GM12878 (cell line): Measurements from ENCODE around the gene HAUS1. TPM values are rescaled to one million over a fixed set of nuclear protein-coding genes. Genes with fewer than 3 reads are reported as not detected.

ENCODE experiments used
- ATAC-seq: fragments of 200-7000 bp; cut with Tn5 transposase; 3 replicates; pipeline ENCODE4 v1.9.1; 2020; ENCODE audit warnings: mild to moderate bottlenecking, moderate library complexity
- BruUV-seq: library from RNA; stranded (reverse); fragments of 400-500 nt; replicated peaks from 2 replicates; lab custom pipeline; 2021; lab: Mats Ljungman, UMichigan
- CTCF ChIA-PET: fragments of 300-600 bp; sonication (Branson Sonifier 250); formaldehyde crosslinking; extraction: SDS; loops from one replicate; lab custom pipeline; 2021; ENCODE audit warnings: inconsistent platforms; lab: Yijun Ruan, JAX
- POLR2A ChIA-PET: fragments of 350-600 bp; formaldehyde crosslinking; extraction: SDS; loops from one replicate; lab custom pipeline; 2021; ENCODE audit warnings: inconsistent platforms; lab: Charles Lee
- RAD21 ChIA-PET: fragments of 300-600 bp; sonication (Branson Sonifier 250); formaldehyde crosslinking; loops from one replicate; lab custom pipeline; 2023; ENCODE audit warnings: antibody characterized with exemption; ENCODE audit not compliant: unreplicated experiment; lab: Charles Lee
- SMC1A ChIA-PET: fragments of 300-600 bp; sonication (Branson Sonifier 250); formaldehyde crosslinking; loops from one replicate; lab custom pipeline; 2023; ENCODE audit not compliant: unreplicated experiment, uncharacterized antibody; lab: Charles Lee
- DNase-seq: peaks from one replicate; pipeline ENCODE4 v3.0.0-alpha.2; 2011; ENCODE audit warnings: low read depth, low spot score
- FAIRE-seq: peaks from 3 replicates; lab custom pipeline; 2011; peaks lifted over from hg19 to GRCh38; lab: Jason Lieb, UNC
- H2AFZ ChIP-seq: 2 replicates; pipeline ENCODE4 v1.6.0; 2011; ENCODE audit warnings: low read depth, low read length, control low read depth; ENCODE audit not compliant: control insufficient read depth
- H3K27ac ChIP-seq: 2 replicates; pipeline ENCODE4 v1.5.1; 2011; ENCODE audit warnings: control low read depth; ENCODE audit not compliant: control insufficient read depth, insufficient read depth
- H3K27me3 ChIP-seq, 2 experiments: replicated peaks in 1 of 2; 2 replicates each; pipeline versions ENCODE4 v1.6.0 to v1.6.1; 2011; ENCODE audit warnings: low read length in 1 of 2; ENCODE audit not compliant: control insufficient read depth in 2 of 2, insufficient read depth in 2 of 2
- H3K36me3 ChIP-seq, 2 experiments: 2 replicates each; pipeline ENCODE4 v1.5.1; 2011; ENCODE audit warnings: low read length in 1 of 2; ENCODE audit not compliant: control insufficient read depth in 2 of 2, insufficient read depth in 2 of 2
- H3K4me1 ChIP-seq: 2 replicates; pipeline ENCODE4 v1.6.1; 2011; ENCODE audit warnings: mild to moderate bottlenecking, low read length, moderate library complexity, mixed read lengths; ENCODE audit not compliant: control insufficient read depth, insufficient read depth
- H3K4me2 ChIP-seq: 2 replicates; pipeline ENCODE4 v1.6.0; 2011; ENCODE audit warnings: control low read depth; ENCODE audit not compliant: control insufficient read depth, insufficient read depth
- H3K4me3 ChIP-seq: fragments of 200-600 bp; sonication (generic); 2 replicates; pipeline ENCODE4 v1.5.1; 2016
- H3K79me2 ChIP-seq: 2 replicates; pipeline ENCODE4 v1.6.0; 2011; ENCODE audit warnings: low read length; ENCODE audit not compliant: control insufficient read depth, insufficient read depth
- H3K9ac ChIP-seq: 2 replicates; pipeline ENCODE4 v1.8.0; 2011; ENCODE audit warnings: low read length, control low read depth, mixed read lengths; ENCODE audit not compliant: control insufficient read depth, insufficient read depth
- H3K9me3 ChIP-seq: replicated peaks from 3 replicates; pipeline ENCODE4 v1.5.1; 2011; ENCODE audit warnings: mild to moderate bottlenecking, low read length; ENCODE audit not compliant: control insufficient read depth, insufficient read depth
- H4K20me1 ChIP-seq: 2 replicates; pipeline ENCODE4 v1.6.0; 2011; ENCODE audit not compliant: control insufficient read depth, insufficient read depth
- BCL11A ChIP-seq: IDR thresholded peaks from 2 replicates; pipeline ENCODE4 v1.6.1; 2011; ENCODE audit warnings: low read depth, low read length
- BCLAF1 ChIP-seq: fragments of 450-650 bp; IDR thresholded peaks from 2 replicates; pipeline ENCODE4 v1.6.1; 2017; ENCODE audit warnings: antibody characterized with exemption, mild to moderate bottlenecking, moderate library complexity
- EZH2 ChIP-seq: IDR thresholded peaks from 2 replicates; pipeline ENCODE4 v1.6.1; 2012; ENCODE audit warnings: low read depth, mild to moderate bottlenecking, control low read depth, inconsistent platforms, low read length, borderline replicate concordance; ENCODE audit not compliant: control insufficient read depth
- FOXK2 ChIP-seq: fragments of 450-650 bp; IDR thresholded peaks from 2 replicates; pipeline ENCODE4 v1.6.1; 2017; ENCODE audit warnings: mild to moderate bottlenecking, moderate library complexity
- KAT2A ChIP-seq: conservative IDR thresholded peaks from 2 replicates; pipeline ENCODE4 v1.6.1; 2011; ENCODE audit warnings: low read depth, low read length; ENCODE audit not compliant: control insufficient read depth
- KLF5 ChIP-seq: fragments of 450-650 bp; IDR thresholded peaks from 2 replicates; pipeline ENCODE4 v1.6.1; 2014; ENCODE audit warnings: mild to moderate bottlenecking; ENCODE audit not compliant: partially characterized antibody
- MTA3 ChIP-seq: IDR thresholded peaks from 2 replicates; pipeline ENCODE4 v1.6.1; 2012; ENCODE audit warnings: low read length, inconsistent platforms, borderline replicate concordance
- MYC ChIP-seq: IDR thresholded peaks from 2 replicates; pipeline ENCODE4 v1.6.1; 2011; ENCODE audit warnings: mild to moderate bottlenecking, low read length, moderate library complexity, inconsistent platforms; ENCODE audit not compliant: insufficient read depth, insufficient replicate concordance, insufficient read length, severe bottlenecking
- PAX8 ChIP-seq: fragments of 450-650 bp; IDR thresholded peaks from 2 replicates; pipeline ENCODE4 v1.6.1; 2017; ENCODE audit warnings: mild to moderate bottlenecking, moderate library complexity
- ZNF274 ChIP-seq: IDR thresholded peaks from one replicate; pipeline ENCODE4 v1.8.0; 2011; ENCODE audit not compliant: insufficient read length, insufficient read depth
- ZNF687 ChIP-seq: fragments of 450-650 bp; IDR thresholded peaks from 2 replicates; pipeline ENCODE4 v1.6.1; 2017; ENCODE audit warnings: mild to moderate bottlenecking, moderate library complexity
- ZZZ3 ChIP-seq: IDR thresholded peaks from 2 replicates; pipeline ENCODE4 v1.6.1; 2011; ENCODE audit warnings: low read depth; ENCODE audit not compliant: control insufficient read depth, insufficient read length
- WGBS: methylation state at CpG from one replicate; pipeline ENCODE4 v1.1.6; 2016; ENCODE audit warnings: low lambda C conversion rate; ENCODE audit not compliant: insufficient replicate concordance, insufficient coverage; ENCODE audit errors: missing lambda C conversion rate; 5-methylcytosine and 5-hydroxymethylcytosine counted together
- in situ Hi-C: fragments of 300-500 bp; cut with MboI; formaldehyde crosslinking; loops from 9 replicates; pipeline ENCODE4 v1.14.3; 2018; ENCODE audit warnings: mixed read lengths
- intact Hi-C: fragments of 100-400 bp; cut with micrococcal nuclease; formaldehyde crosslinking; loops from one replicate; pipeline ENCODE4 v1.14.2; 2022; ENCODE audit not compliant: unreplicated experiment
- polyA plus RNA-seq, 11 experiments: library from polyadenylated mRNA; depleted of rRNA in 4 of 11; unstranded in 6 of 11; stranded (reverse) in 5 of 11; fragments of >200 nt; fragmentation: Nextera tagmentation in 4 of 11; fragmentation: Illumina TruSeq in 1 of 11; extraction: Ambion mirVana in 4 of 11; extraction: Trizol in 1 of 11; gene quantifications; 1 replicate in 1 of 11; 2 replicates in 10 of 11; pipeline versions ENCODE4 v1.2.1 to v1.2.3, GENCODE V29; 2011 to 2016; ENCODE audit warnings: inconsistent platforms in 2 of 11, missing spikeins in 2 of 11, low read depth in 1 of 11
- total RNA-seq, 4 experiments: library from RNA; depleted of rRNA in 3 of 4; stranded (reverse); fragments of >200 nt in 3 of 4; fragmentation: Illumina TruSeq in 1 of 4; extraction: Trizol in 1 of 4; gene quantifications; 2 replicates each; pipeline versions ENCODE4 v1.2.1 to v1.2.3, GENCODE V29; 2013 to 2021

Gene HAUS1
- total and polyA plus RNA-seq, 10 of the 15 experiments (the other 5 are each of a cell fraction or from before 2014, with no cell fraction given), result 41.2 to 182 (median 91.9) TPM

- H3K27me3 ChIP-seq, result no peaks in the 10 kb centered on the region
- intact Hi-C loops, result no loop called here
- WGBS, result 43% methylated on average over 3 of the region's 3 CpGs
- H3K4me1 ChIP-seq, result peaks cover 9% of the 10 kb centered on the region
- no peak overlapping the region for H2AFZ ChIP-seq
- H3K4me3 ChIP-seq, result no peak overlapping the region
- no peaks in the 10 kb centered on the region for H3K9me3 ChIP-seq
- H3K4me2 ChIP-seq, result no peak overlapping the region
- H3K9ac ChIP-seq, result no peak overlapping the region
- BruUV-seq, result no TSS peak
- SMC1A ChIA-PET, result interaction anchor here (1.8 kb wide), 1 partner anchor 14 kb away, joined by 4 read pairs; no protein-coding TSS in a partner anchor
- TF ChIP-seq MTA3 (no peak), KLF5 (no peak), MYC (no peak), BCLAF1 (no peak), ZNF687 (no peak), ZNF274 (no peak), EZH2 (no peak), BCL11A (no peak), PAX8 (no peak), KAT2A (no peak), FOXK2 (no peak), ZZZ3 (no peak)
- TF ChIP-seq, all 136 proteins: peak for 0
- ChIA-PET CTCF (interaction anchor here (2.5 kb wide), 1 partner anchor 13 kb away, joined by 14 read pairs; no protein-coding TSS in a partner anchor), RAD21 (interaction anchor here (0.5 kb wide), 1 partner anchor 395 kb away, joined by 3 read pairs; no protein-coding TSS in a partner anchor), POLR2A (no interaction called here)
- no peaks in the 10 kb centered on the region for H3K79me2 ChIP-seq
- no peaks in the 10 kb centered on the region for H4K20me1 ChIP-seq
- FAIRE-seq, result no peak
- ATAC-seq, result no peak
- no peaks in the 10 kb centered on the region for H3K36me3 ChIP-seq
- in situ Hi-C loops, result no loop called here
- H3K27ac ChIP-seq, result no peak overlapping the region
- no peak for DNase-seq
Measured at GRCh38 chr18:46060359-46060841, 43.8 kb upstream of the HAUS1 start.
